Raji (cell line): ENCODE data around the gene OXCT2.
A peak's percentile ranks its signal among the peaks of the same experiment; 100 is the strongest.

Experiments used
- POLR2A ChIP-seq: IDR thresholded peaks from 2 replicates; pipeline ENCODE4 v1.6.1; 2011; ENCODE audit warnings: low read depth, low read length, control low read depth; ENCODE audit not compliant: insufficient read depth

Gene OXCT2

DNA sequence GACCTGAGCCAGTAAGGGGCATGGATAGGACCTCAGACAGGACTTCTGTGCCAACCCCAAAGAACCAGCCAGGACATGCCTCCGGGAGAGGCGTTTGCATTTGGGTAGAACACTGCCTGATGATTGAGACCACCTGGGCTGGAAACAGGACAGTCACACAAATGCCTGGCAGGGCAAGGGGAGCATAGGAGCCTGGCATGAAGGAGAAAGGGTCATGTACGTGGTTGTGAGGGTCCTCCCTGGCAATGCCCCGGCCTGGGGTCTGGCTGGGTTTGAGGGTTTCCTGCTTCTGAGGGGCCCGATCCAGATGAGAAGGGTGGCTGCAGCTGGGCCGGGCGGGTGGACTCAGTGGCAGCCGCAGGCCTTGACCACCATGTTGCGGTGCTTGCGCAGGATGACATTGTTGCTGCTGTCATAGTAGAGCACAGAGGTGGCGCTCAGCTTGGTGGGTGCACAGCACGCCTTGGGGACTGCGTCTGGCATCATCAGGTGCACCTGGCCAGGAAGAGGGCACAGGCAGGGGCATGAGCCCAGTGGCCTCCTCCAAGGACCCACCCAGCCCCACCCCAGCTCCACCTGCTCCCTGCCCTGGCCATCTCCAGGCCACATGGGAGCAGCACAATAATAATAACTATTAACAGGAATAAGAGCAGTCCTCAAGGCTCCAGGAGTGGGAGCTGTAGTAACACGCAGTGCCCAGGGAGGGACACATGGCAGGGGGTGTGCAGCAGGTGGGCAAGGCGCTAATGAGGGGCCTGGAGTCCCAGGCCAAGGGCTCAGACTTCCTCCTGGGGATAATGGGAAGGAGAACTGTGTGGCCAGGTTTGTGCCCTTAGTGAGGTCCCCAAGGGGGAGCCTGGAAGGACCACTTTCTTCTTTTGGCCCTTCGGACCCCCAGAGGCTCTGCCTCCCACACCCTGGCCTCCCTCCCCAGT, 10.8 kb downstream of the OXCT2 start:
- TF ChIP-seq POLR2A, result no peak

DNA sequence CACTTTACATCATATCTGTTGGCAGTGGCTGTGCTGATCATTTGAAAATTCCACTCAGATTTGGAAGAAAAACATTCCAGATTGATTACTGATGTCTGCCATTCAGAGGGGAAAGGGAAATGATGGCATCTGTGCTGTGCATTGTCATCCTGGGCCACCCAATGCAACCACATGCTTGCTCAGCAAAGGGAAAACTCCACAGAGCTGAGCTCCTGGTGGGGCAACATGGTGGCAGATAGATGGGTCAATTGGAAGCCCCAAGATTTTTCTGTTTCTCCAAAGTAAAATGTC, 11.8 kb downstream of the OXCT2 start:
- no peak for TF ChIP-seq POLR2A

DNA sequence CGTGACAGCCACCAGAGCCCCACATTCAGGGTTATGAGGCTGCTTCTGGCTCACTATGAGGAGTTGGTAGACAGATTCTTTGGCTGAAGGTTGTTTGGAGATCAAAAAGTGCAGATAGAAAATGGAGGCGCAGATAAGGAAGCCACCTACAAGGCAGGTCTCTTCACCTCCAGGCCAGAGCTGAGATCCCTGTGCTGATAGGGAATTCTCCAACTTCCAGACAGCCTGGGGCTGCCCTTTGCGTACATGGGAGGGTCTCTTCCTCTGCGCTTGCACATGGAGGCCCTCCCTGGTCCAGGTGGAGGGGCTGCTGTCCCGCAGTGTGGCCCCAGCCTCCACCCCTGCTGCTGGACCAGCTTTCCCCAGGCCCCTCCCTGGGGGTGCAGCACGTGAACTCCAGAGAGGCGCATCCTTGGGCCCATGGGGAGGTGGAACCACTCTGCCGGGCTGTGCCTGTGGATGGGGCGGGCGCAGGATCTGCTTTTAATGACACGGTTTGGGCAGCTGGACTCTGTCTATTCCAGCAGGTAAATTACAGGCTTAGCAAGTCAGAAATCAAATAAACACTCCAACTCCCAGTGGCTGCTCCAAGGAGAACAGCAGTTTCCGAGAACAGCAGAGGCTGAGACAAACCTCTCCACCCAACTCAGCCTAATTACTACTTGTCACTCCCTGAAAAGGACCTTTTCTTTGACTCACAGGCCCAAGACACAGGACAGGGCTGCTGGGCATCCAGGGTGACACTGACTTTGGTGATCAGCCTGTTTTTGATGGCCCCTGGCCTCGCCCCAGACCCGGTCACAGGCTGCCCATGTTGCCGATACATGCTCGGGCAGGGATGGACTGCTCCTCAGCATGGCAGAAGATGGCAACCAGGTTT, 12.4 kb downstream of the OXCT2 start:
- no peak for TF ChIP-seq POLR2A

DNA sequence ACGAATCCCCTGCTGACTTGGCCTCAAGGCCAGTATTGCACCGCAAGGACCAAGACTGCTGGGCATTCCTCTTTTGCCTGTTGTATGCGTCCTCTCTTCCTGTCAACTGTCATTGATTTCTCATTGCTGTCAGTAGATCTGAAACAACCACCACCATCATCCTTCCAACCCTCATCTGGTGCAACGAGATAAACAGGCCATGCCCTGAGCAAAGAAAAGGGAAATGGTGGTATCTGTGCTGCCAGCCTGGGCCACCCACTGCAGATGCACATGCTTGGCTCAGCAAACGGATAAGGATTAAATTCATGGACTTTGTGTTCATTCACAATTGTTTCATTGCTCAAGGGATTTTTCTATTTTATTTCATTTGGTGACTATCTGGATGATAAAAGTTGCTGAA, 13.6 kb downstream of the OXCT2 start:
- TF ChIP-seq POLR2A, result no peak

DNA sequence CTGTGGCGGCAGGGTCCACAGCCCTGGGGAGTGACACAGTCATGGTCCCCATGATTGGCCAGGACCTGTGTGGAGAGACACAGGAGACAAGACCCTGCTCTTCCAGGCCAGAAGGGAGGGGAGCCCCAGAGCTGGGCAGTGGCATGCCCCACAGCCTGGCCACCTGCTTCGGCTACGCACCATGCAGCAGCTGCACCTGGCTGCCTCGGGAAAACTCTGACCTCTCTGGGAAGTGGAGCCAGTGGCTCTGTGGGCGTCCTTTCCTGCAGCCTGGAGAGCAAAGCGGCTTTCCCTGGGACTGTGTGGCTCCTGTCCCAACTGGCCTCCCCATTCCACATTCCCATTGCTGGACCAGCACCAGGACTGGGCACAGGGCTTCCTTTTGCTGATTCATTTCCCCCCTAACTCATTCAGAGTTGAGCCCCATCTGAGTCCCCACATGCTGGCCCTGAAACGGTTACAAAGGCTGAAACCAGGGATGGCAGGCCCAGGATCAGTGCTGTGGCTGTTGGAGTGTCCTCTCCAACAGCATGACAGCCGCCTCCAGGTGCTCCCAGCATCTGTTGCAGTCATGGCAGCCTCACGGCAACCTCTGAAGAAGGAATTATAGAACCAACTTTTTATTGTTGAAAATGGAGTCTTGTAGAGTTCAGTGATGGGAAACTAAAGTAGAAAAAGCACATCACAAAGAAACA, 15.0 kb downstream of the OXCT2 start:
- TF ChIP-seq POLR2A, result no peak

DNA sequence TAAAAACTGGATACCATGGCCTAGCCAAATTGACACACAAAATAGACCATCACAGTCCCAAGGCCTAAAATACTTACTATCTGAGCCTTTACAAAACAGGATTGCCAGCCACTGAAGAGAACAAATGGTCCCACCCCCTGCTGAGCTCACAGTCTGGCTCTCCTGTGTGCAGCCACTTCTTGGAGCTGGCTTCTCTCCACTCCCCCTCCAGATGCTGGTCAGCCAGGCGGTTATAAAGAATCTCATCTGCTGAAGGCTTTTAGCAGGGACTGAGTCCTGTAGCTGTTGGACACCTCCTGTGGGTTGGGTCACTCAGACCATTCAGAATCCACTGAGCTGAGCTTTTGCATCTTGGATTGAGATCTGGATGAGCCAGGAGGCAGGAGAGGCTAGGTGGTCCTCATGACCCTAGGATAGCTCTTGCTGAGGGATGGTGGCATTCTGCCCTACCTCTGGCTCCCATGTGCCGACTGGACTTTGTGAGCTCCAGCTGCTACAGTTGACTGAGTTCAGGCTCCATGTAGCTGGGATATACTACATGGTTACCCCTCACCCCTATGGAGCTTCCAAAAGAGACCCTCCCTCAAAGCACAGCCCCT, 16.1 kb downstream of the OXCT2 start:
- no peak for TF ChIP-seq POLR2A

DNA sequence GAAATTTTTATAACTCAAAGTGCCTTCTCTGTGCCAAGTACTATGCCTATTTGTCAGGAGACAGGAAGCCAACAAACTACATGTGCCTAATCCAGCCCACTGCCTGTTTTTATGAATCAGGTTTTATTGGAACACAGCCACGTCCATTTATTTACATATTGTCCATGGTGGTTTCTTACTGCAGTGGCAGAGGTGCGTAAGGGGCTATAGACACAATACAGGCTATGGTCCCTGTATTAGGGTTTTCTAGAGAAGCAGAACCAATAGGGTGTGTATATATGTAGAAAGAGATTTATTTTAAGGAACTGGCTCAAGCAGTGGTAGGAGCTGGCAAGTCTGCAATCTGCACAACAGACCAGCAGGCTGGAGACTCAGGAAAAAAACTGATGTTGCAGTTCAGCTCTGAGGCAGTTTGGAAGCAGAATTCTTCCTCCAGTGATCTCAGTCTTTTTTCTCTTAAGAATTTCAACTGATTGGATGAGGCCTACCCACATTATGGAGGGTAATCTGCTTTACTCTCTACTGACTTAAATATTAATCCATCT, 17.1 kb downstream of the OXCT2 start:
- no peak for TF ChIP-seq POLR2A

DNA sequence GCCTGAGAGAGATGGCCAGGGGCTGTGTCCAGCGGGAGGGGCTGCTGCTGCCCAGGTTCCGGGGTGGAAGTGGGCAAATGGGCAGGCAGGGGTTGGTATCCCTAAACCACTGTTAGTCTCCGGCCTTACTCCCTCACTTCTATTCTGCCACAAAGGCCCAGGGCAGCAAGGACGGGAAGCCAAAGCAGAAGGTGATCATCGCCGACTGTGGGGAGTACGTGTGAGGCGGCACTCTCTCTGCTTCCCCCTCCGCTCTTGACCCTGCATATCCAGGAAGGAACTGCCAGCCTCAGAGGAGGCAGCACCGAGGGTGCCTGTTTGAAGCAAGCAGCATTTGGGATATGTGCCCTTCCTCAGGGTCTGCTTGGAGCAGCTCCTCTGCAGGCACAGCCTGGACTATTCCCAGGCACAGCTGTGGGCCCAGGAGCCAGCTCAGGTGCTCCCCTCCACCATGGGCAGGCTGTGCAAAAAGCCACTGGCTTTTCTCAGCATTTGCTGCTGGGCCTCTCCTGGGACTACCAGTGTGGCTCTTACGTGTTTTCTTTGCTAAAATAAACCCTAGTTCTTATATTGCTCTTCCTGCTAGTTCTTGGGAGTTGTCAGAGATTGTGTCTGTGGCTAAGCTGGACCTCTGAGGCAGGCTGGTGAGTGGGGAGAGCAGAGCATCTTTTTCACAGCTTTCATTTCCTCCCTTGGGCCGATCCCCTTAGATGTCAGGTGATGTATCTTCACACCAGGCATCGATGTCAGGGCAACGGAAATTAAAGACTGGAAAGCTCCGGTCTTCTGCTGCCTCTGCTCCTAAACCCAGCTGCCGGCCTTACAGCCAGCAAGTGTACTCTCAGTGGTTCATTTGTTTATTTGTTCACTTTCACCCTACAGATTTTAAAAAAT, 17.8 kb downstream of the OXCT2 start:
- TF ChIP-seq POLR2A, result no peak

DNA sequence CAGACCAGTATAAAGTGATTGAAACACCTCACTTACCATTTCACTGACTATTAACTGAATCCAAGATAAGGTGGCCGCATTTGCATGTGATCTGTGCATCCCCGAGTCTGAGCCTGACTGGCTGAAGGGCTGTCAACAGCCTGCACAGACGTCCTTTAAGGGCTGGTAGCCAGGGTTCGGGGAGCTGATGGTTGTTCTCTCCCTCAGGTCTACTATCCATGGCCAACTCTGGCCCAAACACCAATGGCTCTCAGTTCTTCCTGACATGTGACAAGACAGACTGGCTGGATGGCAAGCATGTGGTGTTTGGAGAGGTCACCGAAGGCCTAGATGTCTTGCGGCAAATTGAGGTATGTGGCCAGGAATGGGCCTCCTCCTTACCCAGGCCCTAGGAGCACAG, 18.4 kb downstream of the OXCT2 start:
- TF ChIP-seq POLR2A, result no peak

DNA sequence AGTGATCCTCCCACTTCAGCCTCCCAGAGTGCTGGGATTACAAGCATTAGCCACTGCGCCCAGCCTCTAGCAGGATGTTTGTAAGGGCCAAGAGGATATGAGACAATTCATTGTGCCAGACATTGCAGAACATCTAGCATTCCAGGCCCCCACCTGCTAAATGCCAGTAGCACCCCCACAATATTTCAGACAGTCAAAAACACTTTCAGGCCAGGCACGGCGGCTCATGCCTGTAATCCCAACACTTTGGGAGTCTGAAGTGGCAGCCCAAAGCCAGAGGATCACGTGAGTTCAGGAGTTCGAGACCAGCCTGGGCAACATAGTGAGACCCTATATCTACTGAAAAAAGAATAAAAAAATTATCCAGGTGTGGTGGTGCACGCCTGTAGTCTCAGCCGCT, 19.6 kb downstream of the OXCT2 start:
- no peak for TF ChIP-seq POLR2A

DNA sequence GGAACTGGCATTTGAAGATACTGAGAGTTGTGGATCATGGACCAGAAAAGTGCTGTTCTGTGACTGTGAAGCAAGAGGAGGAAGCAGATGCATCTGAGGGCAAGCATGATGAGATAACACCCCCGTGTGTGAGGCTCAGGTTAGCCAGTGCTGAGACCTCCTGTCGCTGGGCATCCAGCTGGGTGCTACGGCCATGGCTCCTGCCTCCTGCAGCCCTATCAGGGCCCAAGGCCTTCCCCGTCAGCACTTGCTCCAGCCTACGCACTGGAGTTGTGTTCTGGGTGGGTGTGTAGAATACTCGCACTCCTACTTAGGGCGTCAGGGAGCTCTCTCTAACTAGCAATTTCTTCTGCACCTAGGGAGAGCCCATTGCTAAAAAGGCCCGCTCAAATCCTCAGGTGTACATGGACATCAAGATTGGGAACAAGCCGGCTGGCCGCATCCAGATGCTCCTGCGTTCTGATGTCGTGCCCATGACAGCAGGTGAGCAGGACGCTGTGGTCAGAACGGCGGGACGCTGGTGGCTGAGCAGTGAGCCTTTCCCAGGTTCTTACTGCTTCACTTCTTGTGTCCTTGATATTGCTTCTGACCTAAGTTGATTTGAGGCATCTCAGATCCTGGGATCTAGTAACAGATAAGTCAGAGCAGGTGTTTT, 26.0 kb downstream of the OXCT2 start:
- TF ChIP-seq POLR2A, result no peak

DNA sequence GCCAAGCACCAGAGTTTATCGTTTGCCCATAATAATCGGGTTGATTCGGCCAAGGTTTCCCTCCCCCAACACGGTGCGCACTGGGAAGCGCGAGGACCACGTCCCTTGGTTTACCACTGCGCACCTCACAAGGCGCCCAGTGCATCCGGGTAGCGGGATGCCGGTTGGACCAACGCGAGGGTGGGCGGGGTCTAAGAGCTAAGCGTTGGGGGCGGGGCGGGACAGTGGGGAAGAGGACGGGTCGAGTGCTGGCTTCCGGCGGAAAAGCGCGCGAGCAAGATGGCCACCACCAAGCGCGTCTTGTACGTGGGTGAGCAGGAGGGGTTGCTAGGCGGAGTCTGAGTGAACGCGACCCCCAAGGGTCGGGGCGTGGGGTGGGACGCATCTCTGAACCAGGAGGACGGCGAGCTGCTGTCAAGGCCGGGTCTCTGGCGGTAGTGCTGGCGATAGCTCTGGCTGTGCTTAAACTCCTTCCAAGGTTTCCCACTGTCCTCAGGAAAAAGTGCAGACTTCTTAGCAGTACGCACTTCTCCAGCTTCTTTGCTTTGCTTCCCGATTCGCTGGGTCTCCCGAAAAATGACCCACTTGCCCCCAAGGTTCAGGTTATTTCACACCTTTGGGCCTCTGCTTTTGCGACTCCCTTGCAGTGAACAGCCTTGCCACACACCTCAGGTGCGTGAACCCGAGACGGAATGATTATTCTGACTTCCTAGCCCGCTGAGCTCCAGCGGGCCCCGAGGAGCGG, 32.4 kb downstream of the OXCT2 start, which contains the start of gene PPIE:
PPIE (plus strand) TSS at position 261 of the 745 bp plus-strand sequence; CDS start at position 280, 19 bp downstream.
- peak; percentile 87 for TF ChIP-seq POLR2A
